NT2/D1 (cell line): ENCODE results near the gene ISYNA1.

Source experiments
- DNase-seq: peaks from one replicate; pipeline ENCODE4 v3.0.0-alpha.2; 2011; ENCODE audit warnings: low read depth, low spot score
- H3K27me3 ChIP-seq: 2 replicates; pipeline ENCODE4 v1.6.0; 2011; ENCODE audit warnings: mild to moderate bottlenecking; ENCODE audit not compliant: insufficient read length, insufficient read depth
- H3K36me3 ChIP-seq: 2 replicates; pipeline ENCODE4 v1.6.1; 2011; ENCODE audit warnings: mild to moderate bottlenecking, low read length, mixed read lengths; ENCODE audit not compliant: insufficient read depth, insufficient read length
- H3K4me1 ChIP-seq: 2 replicates; pipeline ENCODE4 v1.5.1; 2011; ENCODE audit not compliant: insufficient read depth, insufficient read length
- H3K4me3 ChIP-seq: 2 replicates; pipeline ENCODE4 v1.5.1; 2011; ENCODE audit warnings: low read depth; ENCODE audit not compliant: insufficient read length
- H3K9ac ChIP-seq: 2 replicates; pipeline ENCODE4 v1.6.0; 2011; ENCODE audit warnings: low read depth; ENCODE audit not compliant: insufficient read length
- H3K9me3 ChIP-seq: 2 replicates; pipeline ENCODE4 v1.5.1; 2011; ENCODE audit warnings: mild to moderate bottlenecking, low read length; ENCODE audit not compliant: insufficient read depth
- SUZ12 ChIP-seq: IDR thresholded peaks from 2 replicates; pipeline ENCODE4 v1.6.1; 2011; ENCODE audit not compliant: insufficient read length, insufficient read depth; ENCODE audit errors: extremely low read depth
- YY1 ChIP-seq: IDR thresholded peaks from 2 replicates; pipeline ENCODE4 v1.6.1; 2011; ENCODE audit not compliant: insufficient read length, insufficient read depth
- ZNF274 ChIP-seq: IDR thresholded peaks from 2 replicates; pipeline ENCODE4 v1.6.1; 2011; ENCODE audit warnings: mild to moderate bottlenecking, low read depth, low read length

The ISYNA1 gene

DNA sequence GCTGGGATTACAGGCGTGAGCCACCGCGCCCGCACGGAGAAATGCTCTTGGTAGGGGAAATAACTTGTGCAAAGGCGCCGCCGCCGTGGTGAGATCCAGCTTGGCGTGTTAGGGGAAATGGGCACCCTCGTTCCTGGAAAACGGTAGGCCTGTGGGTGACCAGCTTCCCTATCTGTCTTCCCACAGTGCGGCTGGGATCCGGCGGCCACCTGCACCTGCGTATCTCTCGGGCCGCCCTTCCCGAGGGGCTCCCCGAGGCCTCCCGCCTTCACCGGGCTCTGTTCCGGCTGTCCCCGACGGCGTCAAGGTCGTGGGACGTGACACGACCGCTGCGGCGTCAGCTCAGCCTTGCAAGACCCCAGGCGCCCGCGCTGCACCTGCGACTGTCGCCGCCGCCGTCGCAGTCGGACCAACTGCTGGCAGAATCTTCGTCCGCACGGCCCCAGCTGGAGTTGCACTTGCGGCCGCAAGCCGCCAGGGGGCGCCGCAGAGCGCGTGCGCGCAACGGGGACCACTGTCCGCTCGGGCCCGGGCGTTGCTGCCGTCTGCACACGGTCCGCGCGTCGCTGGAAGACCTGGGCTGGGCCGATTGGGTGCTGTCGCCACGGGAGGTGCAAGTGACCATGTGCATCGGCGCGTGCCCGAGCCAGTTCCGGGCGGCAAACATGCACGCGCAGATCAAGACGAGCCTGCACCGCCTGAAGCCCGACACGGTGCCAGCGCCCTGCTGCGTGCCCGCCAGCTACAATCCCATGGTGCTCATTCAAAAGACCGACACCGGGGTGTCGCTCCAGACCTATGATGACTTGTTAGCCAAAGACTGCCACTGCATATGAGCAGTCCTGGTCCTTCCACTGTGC lies 49.6 kb downstream of the ISYNA1 start:
- DNase-seq = peak; percentile 68
- Histone ChIP-seq H3K27me3 (peaks cover 40% of the 10 kb centered on the region), H3K9ac (peak overlapping the region; percentile 73), H3K36me3 (no peaks in the 10 kb centered on the region), H3K9me3 (no peaks in the 10 kb centered on the region), H3K4me1 (peaks cover 12% of the 10 kb centered on the region), H3K4me3 (peak overlapping the region; percentile 34)
- TF ChIP-seq SUZ12 (no peak), ZNF274 (no peak), YY1 (no peak)

- Histone ChIP-seq H3K4me3 (peak overlapping the region; percentile 13), H3K4me1 (peaks cover 12% of the 10 kb centered on the region), H3K9me3 (no peaks in the 10 kb centered on the region), H3K9ac (no peak overlapping the region), H3K36me3 (no peaks in the 10 kb centered on the region), H3K27me3 (peaks cover 40% of the 10 kb centered on the region)
- DNase-seq = no peak
- TF ChIP-seq ZNF274 = no peak
- TF ChIP-seq SUZ12 = no peak
- no peak for TF ChIP-seq YY1
Measured at GRCh38 chr19:18386543-18387271, 51.2 kb downstream of the ISYNA1 start.

GRCh38 chr19:18385675-18386542 lies 52.0 kb downstream of the ISYNA1 start, which contains the start of gene GDF15:
Gene GDF15 (plus strand): TSS chr19:18386158. CDS start chr19:18386190, 32 bp downstream.
- Histone ChIP-seq H3K9me3 (no peaks in the 10 kb centered on the region), H3K4me1 (peaks cover 12% of the 10 kb centered on the region), H3K27me3 (peaks cover 40% of the 10 kb centered on the region), H3K4me3 (peak within 1 kb of the TSS; percentile 13), H3K9ac (no peak within 1 kb of the TSS), H3K36me3 (no peaks in the 10 kb centered on the region)
- peak; percentile 38 for DNase-seq
- TF ChIP-seq YY1 = no peak
- TF ChIP-seq ZNF274 = no peak
- TF ChIP-seq SUZ12 = no peak

- H3K36me3 ChIP-seq = no peaks in the 10 kb centered on the region
- TF ChIP-seq YY1 (no peak), SUZ12 (no peak), ZNF274 (no peak)
- no peak overlapping the region for H3K9ac ChIP-seq
- peaks cover 12% of the 10 kb centered on the region for H3K4me1 ChIP-seq
- peaks cover 40% of the 10 kb centered on the region for H3K27me3 ChIP-seq
- H3K9me3 ChIP-seq = no peaks in the 10 kb centered on the region
- no peak for DNase-seq
- H3K4me3 ChIP-seq = no peak overlapping the region
Measured at GRCh38 chr19:18385359-18385674, 52.6 kb downstream of the ISYNA1 start.

DNA sequence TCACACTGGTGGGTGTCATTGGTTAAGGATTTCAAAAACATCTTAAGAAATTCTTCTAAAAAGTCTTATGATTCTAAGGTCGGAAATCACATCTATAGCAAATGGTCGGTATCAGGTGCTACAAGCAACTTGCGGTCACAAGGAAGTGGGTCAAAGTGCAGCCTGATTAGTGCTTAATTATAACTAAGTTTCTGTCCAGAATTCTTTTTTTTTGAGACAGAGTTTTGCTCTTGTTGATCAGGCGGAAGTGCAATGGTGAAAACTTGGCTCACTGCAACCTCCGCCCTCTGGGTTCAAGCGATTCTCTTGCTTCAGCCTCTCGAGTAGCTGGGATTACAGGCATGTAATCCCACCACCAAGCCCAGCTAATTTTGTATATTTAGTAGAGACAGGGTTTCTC lies 53.2 kb downstream of the ISYNA1 start:
- DNase-seq = no peak
- Histone ChIP-seq H3K4me3 (no peak overlapping the region), H3K36me3 (no peaks in the 10 kb centered on the region), H3K9ac (no peak overlapping the region), H3K27me3 (peaks cover 36% of the 10 kb centered on the region), H3K4me1 (peaks cover 12% of the 10 kb centered on the region), H3K9me3 (no peaks in the 10 kb centered on the region)
- TF ChIP-seq YY1 = no peak
- no peak for TF ChIP-seq ZNF274
- no peak for TF ChIP-seq SUZ12
